NCI-H1694 (cell line): Measurements from ENCODE around the gene RAB7A.
A peak's percentile ranks its signal among the peaks of the same experiment; 100 is the strongest.

ENCODE experiments used
- DNase-seq: peaks from one replicate; lab custom pipeline; 2025; lab: John Stamatoyannopoulos, UW

The RAB7A gene

GRCh38 chr3:128726023-128727016 is at the start of gene RAB7A:
Gene RAB7A, plus strand, starts transcription at chr3:128726183. Its CDS starts 69,185 bp downstream, at chr3:128795368.
- DNase-seq: peak; percentile 94

- DNase-seq: no peak
These were observed 46.6 kb upstream of the RAB7A start for GRCh38 chr3:128679338-128679737.

GRCh38 chr3:128680603-128681368 is 45.2 kb upstream of the RAB7A start:
- DNase-seq: peak; percentile 94

GRCh38 chr3:128681369-128681829 is 44.6 kb upstream of the RAB7A start:
- DNase-seq: no peak

GRCh38 chr3:128683957-128684356 is 42.0 kb upstream of the RAB7A start:
- DNase-seq: no peak

- no peak for DNase-seq
These were observed 40.8 kb upstream of the RAB7A start for GRCh38 chr3:128684986-128685726.

GRCh38 chr3:128686465-128686864 is 39.5 kb upstream of the RAB7A start:
- no peak for DNase-seq

GRCh38 chr3:128689060-128689459 is 36.9 kb upstream of the RAB7A start:
- DNase-seq: no peak

- no peak for DNase-seq
These were observed 32.3 kb upstream of the RAB7A start for GRCh38 chr3:128693696-128694095.

GRCh38 chr3:128697341-128697740 is 28.6 kb upstream of the RAB7A start:
- DNase-seq: no peak

GRCh38 chr3:128698211-128699047 is 27.6 kb upstream of the RAB7A start:
- DNase-seq: no peak

GRCh38 chr3:128701342-128702212 is 24.4 kb upstream of the RAB7A start:
- DNase-seq: no peak

- DNase-seq: no peak
These were observed 23.6 kb upstream of the RAB7A start for GRCh38 chr3:128702391-128702790.

- DNase-seq: no peak
These were observed 22.4 kb upstream of the RAB7A start for GRCh38 chr3:128703561-128703960.

GRCh38 chr3:128706086-128706615 is 19.8 kb upstream of the RAB7A start:
- no peak for DNase-seq

GRCh38 chr3:128707928-128708494 is 18.0 kb upstream of the RAB7A start:
- DNase-seq: no peak

GRCh38 chr3:128709038-128709437 is 16.9 kb upstream of the RAB7A start:
- DNase-seq: no peak

GRCh38 chr3:128709506-128710210 is 16.3 kb upstream of the RAB7A start:
- DNase-seq: no peak
